HepG2 (cell line): ENCODE results near the gene CALML6. TPM values are rescaled to one million over a fixed set of nuclear protein-coding genes. Genes with fewer than 3 reads are reported as not detected.

Experiments
- ATAC-seq: fragments of 200-7000 bp; cut with Tn5 transposase; 3 replicates; pipeline ENCODE4 v1.9.1; 2020; ENCODE audit warnings: mild to moderate bottlenecking, moderate library complexity
- BruUV-seq: library from RNA; stranded (reverse); fragments of 400-500 nt; replicated peaks from 2 replicates; lab custom pipeline; 2021; lab: Mats Ljungman, UMichigan
- CTCF ChIA-PET: fragments of 300-600 bp; formaldehyde crosslinking; extraction: SDS; loops from one replicate; lab custom pipeline; 2021; ENCODE audit warnings: low total read pairs, inconsistent platforms, low intra/inter-chr PET ratio; lab: Yijun Ruan, JAX
- POLR2A ChIA-PET: fragments of 350-600 bp; sonication (Branson Sonifier 250); formaldehyde crosslinking; loops from one replicate; lab custom pipeline; 2020; ENCODE audit warnings: antibody characterized with exemption, inconsistent platforms; lab: Yijun Ruan, JAX
- DNase-seq: peaks from one replicate; pipeline ENCODE4 v3.0.0-alpha.2; 2015; ENCODE audit warnings: low spot score
- FAIRE-seq: peaks from 3 replicates; lab custom pipeline; 2011; peaks lifted over from hg19 to GRCh38; lab: Jason Lieb, UNC
- H2AFZ ChIP-seq: one replicate; pipeline ENCODE4 v1.6.1; 2011; ENCODE audit warnings: low read length, inconsistent platforms
- H3K27ac ChIP-seq: fragments of 300-600 bp; 3 replicates; pipeline ENCODE4 v1.8.0; 2011; ENCODE audit warnings: mixed run types, mild to moderate bottlenecking, mixed read lengths, low read length, inconsistent platforms; ENCODE audit not compliant: insufficient read depth; ENCODE audit errors: extremely low read length
- H3K27me3 ChIP-seq, 2 experiments: fragments of 200-600 bp in 1 of 2; 2 replicates in 1 of 2; 3 replicates in 1 of 2; pipeline versions ENCODE4 v1.6.0 to v1.8.0; 2011; ENCODE audit warnings: low read length in 2 of 2, mild to moderate bottlenecking in 2 of 2, moderate library complexity in 2 of 2, inconsistent platforms in 1 of 2; ENCODE audit not compliant: insufficient read depth in 2 of 2, control insufficient read depth in 1 of 2
- H3K36me3 ChIP-seq, 2 experiments: fragments of 200-600 bp in 1 of 2; replicated peaks in 1 of 2; 2 replicates in 1 of 2; 3 replicates in 1 of 2; pipeline versions ENCODE4 v1.5.1 to v1.8.0; 2011; ENCODE audit warnings: low read length in 2 of 2, inconsistent platforms in 1 of 2; ENCODE audit not compliant: insufficient read depth in 2 of 2, control insufficient read depth in 1 of 2
- H3K4me1 ChIP-seq: 2 replicates; pipeline ENCODE4 v1.5.1; 2012; ENCODE audit warnings: low read length, inconsistent platforms; ENCODE audit not compliant: insufficient read depth
- H3K4me2 ChIP-seq: 2 replicates; pipeline ENCODE4 v1.6.0; 2011; ENCODE audit warnings: low read depth, low read length, inconsistent platforms
- H3K4me3 ChIP-seq, 3 experiments: fragments of 200-600 bp in 1 of 3; sonication (generic), shearing (Covaris generic) in 1 of 3; replicated peaks in 1 of 3; 2 replicates each; pipeline ENCODE4 v1.5.1; 2011 to 2016; ENCODE audit warnings: low read length in 3 of 3, inconsistent platforms in 2 of 3, low read depth in 2 of 3, mild to moderate bottlenecking in 2 of 3, control low read depth in 1 of 3, mixed read lengths in 1 of 3; ENCODE audit not compliant: insufficient read depth in 1 of 3
- H3K79me2 ChIP-seq: one replicate; pipeline ENCODE4 v1.6.1; 2011; ENCODE audit warnings: low read length, inconsistent platforms; ENCODE audit not compliant: insufficient read depth
- H3K9ac ChIP-seq: 2 replicates; pipeline ENCODE4 v1.6.0; 2011; ENCODE audit warnings: mild to moderate bottlenecking, low read depth, low read length, inconsistent platforms; ENCODE audit not compliant: insufficient read depth
- H3K9me3 ChIP-seq: 2 replicates; pipeline ENCODE4 v1.5.1; 2012; ENCODE audit warnings: mild to moderate bottlenecking, low read length
- H4K20me1 ChIP-seq: 2 replicates; pipeline ENCODE4 v1.6.0; 2011; ENCODE audit warnings: inconsistent platforms, mild to moderate bottlenecking, low read length, moderate library complexity; ENCODE audit not compliant: insufficient read depth
- BHLHE40 ChIP-seq: IDR thresholded peaks from 2 replicates; pipeline ENCODE4 v1.6.1; 2011; ENCODE audit warnings: low read length, improper control_type of control experiment
- DPF2 ChIP-seq: sonication (generic); formaldehyde crosslinking; IDR thresholded peaks from 2 replicates; pipeline ENCODE4 v1.4.0; 2020; ENCODE audit warnings: mild to moderate bottlenecking, low read depth, missing genetic modification reagents, borderline replicate concordance
- HOXA3 ChIP-seq: sonication (generic); formaldehyde crosslinking; IDR thresholded peaks from 2 replicates; pipeline ENCODE4 v1.5.0; 2020; ENCODE audit warnings: missing genetic modification reagents
- NR2F6 ChIP-seq, 2 experiments: IDR thresholded peaks; 2 replicates each; pipeline ENCODE4 v1.6.1; 2016; ENCODE audit warnings: antibody characterized with exemption in 1 of 2, mild to moderate bottlenecking in 1 of 2
- SALL2 ChIP-seq: sonication (generic); formaldehyde crosslinking; IDR thresholded peaks from 2 replicates; pipeline ENCODE4 v1.8.1; 2023; ENCODE audit warnings: mild to moderate bottlenecking, missing genetic modification reagents, inconsistent platforms
- SP4 ChIP-seq: sonication (generic); formaldehyde crosslinking; IDR thresholded peaks from 2 replicates; pipeline ENCODE4 v1.8.1; 2023; ENCODE audit warnings: mild to moderate bottlenecking, missing genetic modification reagents
- SRSF9 ChIP-seq: fragments of 200-400 bp; formaldehyde crosslinking; IDR thresholded peaks from 2 replicates; pipeline ENCODE4 v1.6.1; 2018; ENCODE audit warnings: borderline replicate concordance, mild to moderate bottlenecking, low read depth, low read length; ENCODE audit not compliant: insufficient read depth, poor library complexity, severe bottlenecking
- ZBTB38 ChIP-seq: sonication (generic); formaldehyde crosslinking; IDR thresholded peaks from 2 replicates; pipeline ENCODE4 v1.5.1; 2020; ENCODE audit warnings: mild to moderate bottlenecking, missing genetic modification reagents
- ZFP36L2 ChIP-seq: sonication (generic); formaldehyde crosslinking; IDR thresholded peaks from 2 replicates; pipeline ENCODE4 v1.4.0; 2020; ENCODE audit warnings: missing genetic modification reagents
- ZNF333 ChIP-seq: sonication (generic); formaldehyde crosslinking; IDR thresholded peaks from 2 replicates; pipeline ENCODE4 v1.4.0; 2020; ENCODE audit warnings: mild to moderate bottlenecking, missing genetic modification reagents, borderline replicate concordance
- ZNF546 ChIP-seq: sonication (generic); formaldehyde crosslinking; conservative IDR thresholded peaks from 2 replicates; pipeline ENCODE4 v1.8.1; 2023; ENCODE audit warnings: mild to moderate bottlenecking, missing genetic modification reagents
- ZNF549 ChIP-seq: sonication (generic); formaldehyde crosslinking; IDR thresholded peaks from 2 replicates; pipeline ENCODE4 v1.5.0; 2020; ENCODE audit warnings: missing genetic modification reagents
- WGBS: methylation state at CpG from one replicate; pipeline ENCODE4 v1.1.6; 2017; ENCODE audit warnings: low lambda C conversion rate; 5-methylcytosine and 5-hydroxymethylcytosine counted together
- in situ Hi-C: cut with HindIII; loops from 2 replicates; pipeline ENCODE4 v1.10.0; 2017; ENCODE audit warnings: low pct_unique_long_range_greater_than_20kb; ENCODE audit not compliant: extremely low pct_ligation_motif_present
- intact Hi-C: fragments of 100-400 bp; cut with micrococcal nuclease; formaldehyde crosslinking; loops from one replicate; pipeline ENCODE4 v1.10.0; 2022; ENCODE audit not compliant: unreplicated experiment
- polyA plus RNA-seq, 8 experiments: library from polyadenylated mRNA; depleted of rRNA in 3 of 8; stranded (reverse) in 7 of 8; unstranded in 1 of 8; fragments of >200 nt; fragmentation: Illumina TruSeq in 4 of 8; extraction: Trizol in 4 of 8; gene quantifications; 2 replicates each; pipeline versions ENCODE4 v1.2.1 to v1.2.3, GENCODE V29; 2011 to 2016; ENCODE audit warnings: low read depth in 4 of 8, missing spikeins in 1 of 8, mixed read lengths in 1 of 8; ENCODE audit not compliant: insufficient read depth in 1 of 8
- total RNA-seq, 5 experiments: library from RNA; depleted of rRNA; stranded (reverse); fragments of >200 nt; fragmentation: Illumina TruSeq; extraction: Trizol; gene quantifications; 2 replicates each; pipeline ENCODE4 v1.2.3, GENCODE V29; 2016; ENCODE audit warnings: low read depth in 1 of 5
- TF ChIP-seq, protein P1 (sequence below): sonication (generic); formaldehyde crosslinking; IDR thresholded peaks from 2 replicates; pipeline ENCODE4 v1.4.0; 2020; ENCODE audit warnings: mild to moderate bottlenecking, low read depth, missing genetic modification reagents
- TF ChIP-seq, protein P2 (sequence below): sonication (generic); formaldehyde crosslinking; IDR thresholded peaks from 2 replicates; pipeline ENCODE4 v1.4.0; 2020; ENCODE audit warnings: missing genetic modification reagents, borderline replicate concordance

Gene CALML6
- total and polyA plus RNA-seq, 2 of the 13 experiments (the other 11 are each of a cell fraction or from before 2014, with no cell fraction given): 0.11 to 0.12 TPM

DNA sequence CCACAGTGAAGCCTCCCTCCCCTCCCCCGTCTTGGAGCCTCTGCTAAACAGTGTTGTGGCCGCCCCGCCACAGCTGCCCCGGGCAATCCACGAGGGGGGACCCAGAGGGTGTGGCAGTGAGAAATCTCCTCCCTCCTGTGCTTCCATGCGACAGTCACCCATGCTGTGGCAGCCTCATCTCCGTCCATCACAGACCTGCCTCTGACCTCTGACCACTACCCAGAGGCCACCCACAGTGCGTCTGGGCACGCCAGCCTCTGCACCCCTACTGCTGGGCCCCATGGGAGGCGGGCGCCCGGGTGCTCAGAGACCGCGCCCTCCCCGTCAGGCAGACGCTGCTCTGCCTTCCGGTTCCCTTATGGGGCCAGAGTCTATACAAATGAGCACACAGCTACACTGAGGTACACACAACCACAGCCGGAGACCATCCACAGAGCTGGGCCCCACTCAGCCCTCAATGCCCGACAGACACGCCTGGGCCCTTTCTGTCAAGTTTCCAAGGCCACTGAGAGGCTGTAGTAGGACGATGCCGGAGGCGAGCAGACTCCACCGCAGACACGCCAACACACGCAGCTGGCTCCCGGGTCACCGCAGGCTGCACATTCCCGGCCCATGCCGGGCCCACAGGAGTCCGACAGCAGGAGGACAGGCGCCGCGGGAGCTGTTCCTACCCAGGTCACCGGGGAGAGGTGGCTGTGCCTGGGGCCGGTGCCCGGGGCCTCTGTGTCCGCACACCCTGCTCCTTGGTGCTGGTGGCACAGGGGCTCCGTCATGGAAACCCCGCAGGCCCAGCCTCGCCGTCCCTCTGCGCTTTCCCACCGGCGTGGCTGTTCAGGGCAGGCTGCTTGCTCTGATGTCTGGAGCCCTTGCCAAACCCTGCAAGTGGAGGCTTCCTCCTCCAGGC is 27.9 kb downstream of the CALML6 start:
- H3K9ac ChIP-seq: peak overlapping the region; percentile 84
- H3K27me3 ChIP-seq: no peaks in the 10 kb centered on the region
- H3K4me3 ChIP-seq: peak overlapping the region; percentile 67 to 87 (median 67)
- H3K4me1 ChIP-seq: peaks cover 80% of the 10 kb centered on the region
- H4K20me1 ChIP-seq: 0 out of 2 replicates have a peak, but pooled peaks cover 3% of the 10 kb centered on the region
- BruUV-seq: TSS peak; percentile 66
- 20% methylated on average over 1 of the region's 45 CpGs for WGBS
- H3K79me2 ChIP-seq: peaks cover 13% of the 10 kb centered on the region
- DNase-seq (peak; percentile 78), ATAC-seq (peak; percentile 81), FAIRE-seq (peak; percentile 65)
- in situ Hi-C loops: no loop called here
- H2AFZ ChIP-seq: no peak overlapping the region
- ChIA-PET POLR2A (interaction anchor here (0.9 to 4.3 kb wide), 10 partner anchors 7 to 107 kb away, joined by 3 to 55 read pairs (median 12); partner anchors contain the start of genes PRKCZ and TMEM52), CTCF (interaction anchor here (1.6 to 1.8 kb wide), 3 partner anchors 17 to 104 kb away, joined by 4 to 7 read pairs (median 5); no protein-coding TSS in a partner anchor)
- no peaks in the 10 kb centered on the region; a peak in 1 of 5 replicates for H3K36me3 ChIP-seq
- peak overlapping the region; percentile 95 for H3K4me2 ChIP-seq
- intact Hi-C loops: no loop called here
- no peaks in the 10 kb centered on the region for H3K9me3 ChIP-seq
- H3K27ac ChIP-seq: peak overlapping the region; percentile 91
- no peak for TF ChIP-seq ZNF549
- TF ChIP-seq DPF2 (CRISPR knock-in tag): peak; percentile 47; the same call in 1 of the 2 replicates
- peak; percentile 69; the same call in 1 of the 2 replicates for TF ChIP-seq SALL2 (CRISPR knock-in tag)
- no peak for TF ChIP-seq ZNF333
- peak; percentile 80 for TF ChIP-seq SP4
- TF ChIP-seq, protein P1, sequence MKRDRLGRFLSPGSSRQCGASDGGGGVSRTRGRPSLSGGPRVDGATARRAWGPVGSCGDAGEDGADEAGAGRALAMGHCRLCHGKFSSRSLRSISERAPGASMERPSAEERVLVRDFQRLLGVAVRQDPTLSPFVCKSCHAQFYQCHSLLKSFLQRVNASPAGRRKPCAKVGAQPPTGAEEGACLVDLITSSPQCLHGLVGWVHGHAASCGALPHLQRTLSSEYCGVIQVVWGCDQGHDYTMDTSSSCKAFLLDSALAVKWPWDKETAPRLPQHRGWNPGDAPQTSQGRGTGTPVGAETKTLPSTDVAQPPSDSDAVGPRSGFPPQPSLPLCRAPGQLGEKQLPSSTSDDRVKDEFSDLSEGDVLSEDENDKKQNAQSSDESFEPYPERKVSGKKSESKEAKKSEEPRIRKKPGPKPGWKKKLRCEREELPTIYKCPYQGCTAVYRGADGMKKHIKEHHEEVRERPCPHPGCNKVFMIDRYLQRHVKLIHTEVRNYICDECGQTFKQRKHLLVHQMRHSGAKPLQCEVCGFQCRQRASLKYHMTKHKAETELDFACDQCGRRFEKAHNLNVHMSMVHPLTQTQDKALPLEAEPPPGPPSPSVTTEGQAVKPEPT: no peak
- no peak; the same call in 1 of the 2 replicates for TF ChIP-seq ZBTB38 (CRISPR knock-in tag)
- TF ChIP-seq, protein P2, sequence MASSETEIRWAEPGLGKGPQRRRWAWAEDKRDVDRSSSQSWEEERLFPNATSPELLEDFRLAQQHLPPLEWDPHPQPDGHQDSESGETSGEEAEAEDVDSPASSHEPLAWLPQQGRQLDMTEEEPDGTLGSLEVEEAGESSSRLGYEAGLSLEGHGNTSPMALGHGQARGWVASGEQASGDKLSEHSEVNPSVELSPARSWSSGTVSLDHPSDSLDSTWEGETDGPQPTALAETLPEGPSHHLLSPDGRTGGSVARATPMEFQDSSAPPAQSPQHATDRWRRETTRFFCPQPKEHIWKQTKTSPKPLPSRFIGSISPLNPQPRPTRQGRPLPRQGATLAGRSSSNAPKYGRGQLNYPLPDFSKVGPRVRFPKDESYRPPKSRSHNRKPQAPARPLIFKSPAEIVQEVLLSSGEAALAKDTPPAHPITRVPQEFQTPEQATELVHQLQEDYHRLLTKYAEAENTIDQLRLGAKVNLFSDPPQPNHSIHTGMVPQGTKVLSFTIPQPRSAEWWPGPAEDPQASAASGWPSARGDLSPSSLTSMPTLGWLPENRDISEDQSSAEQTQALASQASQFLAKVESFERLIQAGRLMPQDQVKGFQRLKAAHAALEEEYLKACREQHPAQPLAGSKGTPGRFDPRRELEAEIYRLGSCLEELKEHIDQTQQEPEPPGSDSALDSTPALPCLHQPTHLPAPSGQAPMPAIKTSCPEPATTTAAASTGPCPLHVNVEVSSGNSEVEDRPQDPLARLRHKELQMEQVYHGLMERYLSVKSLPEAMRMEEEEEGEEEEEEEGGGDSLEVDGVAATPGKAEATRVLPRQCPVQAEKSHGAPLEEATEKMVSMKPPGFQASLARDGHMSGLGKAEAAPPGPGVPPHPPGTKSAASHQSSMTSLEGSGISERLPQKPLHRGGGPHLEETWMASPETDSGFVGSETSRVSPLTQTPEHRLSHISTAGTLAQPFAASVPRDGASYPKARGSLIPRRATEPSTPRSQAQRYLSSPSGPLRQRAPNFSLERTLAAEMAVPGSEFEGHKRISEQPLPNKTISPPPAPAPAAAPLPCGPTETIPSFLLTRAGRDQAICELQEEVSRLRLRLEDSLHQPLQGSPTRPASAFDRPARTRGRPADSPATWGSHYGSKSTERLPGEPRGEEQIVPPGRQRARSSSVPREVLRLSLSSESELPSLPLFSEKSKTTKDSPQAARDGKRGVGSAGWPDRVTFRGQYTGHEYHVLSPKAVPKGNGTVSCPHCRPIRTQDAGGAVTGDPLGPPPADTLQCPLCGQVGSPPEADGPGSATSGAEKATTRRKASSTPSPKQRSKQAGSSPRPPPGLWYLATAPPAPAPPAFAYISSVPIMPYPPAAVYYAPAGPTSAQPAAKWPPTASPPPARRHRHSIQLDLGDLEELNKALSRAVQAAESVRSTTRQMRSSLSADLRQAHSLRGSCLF (CRISPR knock-in tag): no peak
- TF ChIP-seq SRSF9: no peak
- no peak for TF ChIP-seq BHLHE40
- TF ChIP-seq HOXA3 (CRISPR knock-in tag): peak; percentile 90
- 0 out of 2 replicates have a peak, but pooled peaks have one; percentile 43 for TF ChIP-seq ZNF546 (CRISPR knock-in tag)
- TF ChIP-seq ZFP36L2 (CRISPR knock-in tag): no peak
- peak; percentile 89 for TF ChIP-seq NR2F6 (IDR thresholded peaks at IDR 0.05)
- TF ChIP-seq NR2F6 (CRISPR knock-in tag; IDR thresholded peaks at IDR 0.05): peak; percentile 93
